Calu3 (cell line): Measurements from ENCODE around the gene B4GALT5. TPM values are rescaled to one million over a fixed set of nuclear protein-coding genes. Genes with fewer than 3 reads are reported as not detected.

Experiments used
- BruUV-seq: library from RNA; stranded (reverse); fragments of 400-500 nt; replicated peaks from 2 replicates; lab custom pipeline; 2021; lab: Mats Ljungman, UMichigan
- CTCF ChIA-PET: fragments of 300-600 bp; sonication (Branson Sonifier 250); formaldehyde crosslinking; loops from one replicate; lab custom pipeline; 2022; ENCODE audit warnings: antibody characterized with exemption; lab: Charles Lee
- DNase-seq: peaks from one replicate; pipeline ENCODE4 v3.0.0; 2022
- H3K27ac Mint-ChIP-seq: one replicate; pipeline ENCODE4 v1.8.0; 2022; ENCODE audit warnings: mixed read lengths; ENCODE audit not compliant: unreplicated experiment
- H3K27me3 Mint-ChIP-seq: one replicate; pipeline ENCODE4 v1.8.0; 2022; ENCODE audit warnings: mixed read lengths; ENCODE audit not compliant: unreplicated experiment
- H3K36me3 Mint-ChIP-seq: one replicate; pipeline ENCODE4 v1.8.0; 2022; ENCODE audit warnings: mild to moderate bottlenecking, moderate library complexity, mixed read lengths; ENCODE audit not compliant: insufficient read depth, unreplicated experiment
- H3K4me1 Mint-ChIP-seq: one replicate; pipeline ENCODE4 v1.8.0; 2022; ENCODE audit warnings: mild to moderate bottlenecking, low read depth, mixed read lengths; ENCODE audit not compliant: unreplicated experiment
- H3K4me3 Mint-ChIP-seq: one replicate; pipeline ENCODE4 v1.8.0; 2022; ENCODE audit warnings: mild to moderate bottlenecking, low read depth, moderate library complexity, mixed read lengths; ENCODE audit not compliant: unreplicated experiment
- H3K9me3 Mint-ChIP-seq: one replicate; pipeline ENCODE4 v1.8.0; 2022; ENCODE audit warnings: low read depth, mixed read lengths; ENCODE audit not compliant: unreplicated experiment
- intact Hi-C: fragments of 100-400 bp; cut with micrococcal nuclease; formaldehyde crosslinking; loops from one replicate; pipeline ENCODE4 v1.10.0; 2022; ENCODE audit not compliant: unreplicated experiment
- total RNA-seq: library from RNA; stranded (reverse); gene quantifications from 2 replicates; pipeline ENCODE4 v1.2.3, GENCODE V29; 2022
- TF ChIP-seq, protein P1 (sequence below): fragments of 200-600 bp; IDR thresholded peaks from one replicate; pipeline ENCODE4 v1.8.0; 2022; ENCODE audit warnings: antibody characterized with exemption; ENCODE audit not compliant: unreplicated experiment

B4GALT5 gene
- total RNA-seq, 1 experiment from 2014 or later, result 117 TPM

- TF ChIP-seq, protein P1, sequence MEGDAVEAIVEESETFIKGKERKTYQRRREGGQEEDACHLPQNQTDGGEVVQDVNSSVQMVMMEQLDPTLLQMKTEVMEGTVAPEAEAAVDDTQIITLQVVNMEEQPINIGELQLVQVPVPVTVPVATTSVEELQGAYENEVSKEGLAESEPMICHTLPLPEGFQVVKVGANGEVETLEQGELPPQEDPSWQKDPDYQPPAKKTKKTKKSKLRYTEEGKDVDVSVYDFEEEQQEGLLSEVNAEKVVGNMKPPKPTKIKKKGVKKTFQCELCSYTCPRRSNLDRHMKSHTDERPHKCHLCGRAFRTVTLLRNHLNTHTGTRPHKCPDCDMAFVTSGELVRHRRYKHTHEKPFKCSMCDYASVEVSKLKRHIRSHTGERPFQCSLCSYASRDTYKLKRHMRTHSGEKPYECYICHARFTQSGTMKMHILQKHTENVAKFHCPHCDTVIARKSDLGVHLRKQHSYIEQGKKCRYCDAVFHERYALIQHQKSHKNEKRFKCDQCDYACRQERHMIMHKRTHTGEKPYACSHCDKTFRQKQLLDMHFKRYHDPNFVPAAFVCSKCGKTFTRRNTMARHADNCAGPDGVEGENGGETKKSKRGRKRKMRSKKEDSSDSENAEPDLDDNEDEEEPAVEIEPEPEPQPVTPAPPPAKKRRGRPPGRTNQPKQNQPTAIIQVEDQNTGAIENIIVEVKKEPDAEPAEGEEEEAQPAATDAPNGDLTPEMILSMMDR, result no peak
- no TSS peak for BruUV-seq
- CTCF ChIA-PET, result interaction anchor here (1.3 to 1.7 kb wide), 2 partner anchors 12 to 14 kb away, joined by 3 to 13 read pairs; no protein-coding TSS in a partner anchor
- H3K36me3 Mint-ChIP-seq, result peaks cover 49% of the 10 kb centered on the region
- H3K9me3 Mint-ChIP-seq, result no peaks in the 10 kb centered on the region
- DNase-seq, result no peak
- no peak overlapping the region for H3K4me3 Mint-ChIP-seq
- intact Hi-C loops, result loop anchor here (5.0 kb wide), 4 partner anchors 34 to 64 kb away; partner anchors contain the start of gene B4GALT5
- peaks cover 98% of the 10 kb centered on the region for H3K4me1 Mint-ChIP-seq
- H3K27ac Mint-ChIP-seq, result peak overlapping the region; percentile 57
- no peaks in the 10 kb centered on the region for H3K27me3 Mint-ChIP-seq
Measured at GRCh38 chr20:49676581-49677291, 36.9 kb downstream of the B4GALT5 start.

DNA sequence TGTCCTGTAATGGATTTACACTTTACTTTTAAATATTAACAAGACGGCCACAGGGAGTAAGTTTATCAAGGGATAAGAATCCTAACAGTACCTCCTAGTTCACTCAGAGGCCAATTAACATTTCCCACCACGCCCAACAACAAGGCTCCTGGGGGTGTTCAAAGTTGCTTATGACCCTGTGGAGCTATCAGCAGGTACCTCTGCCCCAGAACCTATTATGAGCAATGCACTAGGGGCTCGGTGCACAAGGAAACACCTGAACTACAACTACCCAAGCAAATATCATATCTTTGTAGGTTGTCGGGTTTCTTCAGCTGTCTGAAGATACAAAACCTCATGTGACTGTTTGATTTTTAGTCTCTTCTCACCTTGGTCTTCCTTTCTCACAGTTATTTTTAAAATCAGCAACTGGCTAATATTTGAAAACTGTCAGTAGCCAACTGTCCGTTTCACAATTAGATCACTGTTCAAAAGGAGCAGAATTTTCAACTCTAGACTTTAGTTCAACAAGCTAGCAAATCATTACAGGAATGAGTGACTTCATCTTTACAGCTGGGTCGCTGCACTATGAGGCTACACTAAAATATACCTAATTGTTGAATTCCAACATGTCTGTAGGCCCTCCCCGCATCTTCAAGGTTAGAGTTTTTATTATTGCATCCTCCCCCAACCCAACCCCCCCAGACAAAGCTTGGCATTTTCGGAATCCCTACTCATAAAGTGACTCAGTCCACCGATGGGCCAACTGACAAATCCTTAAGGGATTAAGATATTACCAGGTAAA, 38.1 kb downstream of the B4GALT5 start:
- BruUV-seq, result no TSS peak
- CTCF ChIA-PET, result interaction anchor here (0.5 to 1.8 kb wide), 18 partner anchors 10 to 171 kb away, joined by 3 to 13 read pairs (median 4); partner anchors contain the start of gene SLC9A8
- H3K9me3 Mint-ChIP-seq, result no peaks in the 10 kb centered on the region
- H3K27ac Mint-ChIP-seq, result peak overlapping the region; percentile 57
- DNase-seq, result peak; percentile 77
- TF ChIP-seq, protein P1, result no peak
- intact Hi-C loops, result loop anchor here (2.0 to 5.0 kb wide), 5 partner anchors 15 to 63 kb away; partner anchors contain the start of gene B4GALT5
- peaks cover 40% of the 10 kb centered on the region for H3K36me3 Mint-ChIP-seq
- peaks cover 90% of the 10 kb centered on the region for H3K4me1 Mint-ChIP-seq
- no peaks in the 10 kb centered on the region for H3K27me3 Mint-ChIP-seq
- H3K4me3 Mint-ChIP-seq, result peak overlapping the region; percentile 55

GRCh38 chr20:49674383-49675352, 39.0 kb downstream of the B4GALT5 start:
- BruUV-seq, result TSS peak; percentile 26
- H3K36me3 Mint-ChIP-seq, result peaks cover 31% of the 10 kb centered on the region
- H3K4me3 Mint-ChIP-seq, result peak overlapping the region; percentile 55
- CTCF ChIA-PET, result interaction anchor here (0.5 to 1.8 kb wide), 16 partner anchors 9 to 171 kb away, joined by 3 to 13 read pairs (median 4); partner anchors contain the start of gene SLC9A8
- peak overlapping the region; percentile 57 for H3K27ac Mint-ChIP-seq
- TF ChIP-seq, protein P1, result no peak
- intact Hi-C loops, result loop anchor here (2.0 to 5.0 kb wide), 5 partner anchors 16 to 62 kb away; partner anchors contain the start of gene B4GALT5
- H3K27me3 Mint-ChIP-seq, result no peaks in the 10 kb centered on the region
- H3K4me1 Mint-ChIP-seq, result peaks cover 82% of the 10 kb centered on the region
- no peak for DNase-seq
- no peaks in the 10 kb centered on the region for H3K9me3 Mint-ChIP-seq
